GM19455 (cell line): ENCODE measurements around the gene INPP5D.
A peak's percentile ranks its signal among the peaks of the same experiment; 100 is the strongest.
"Not testable (repeated sequence)": the region's sequence is repeated elsewhere in the genome, so short reads cannot be mapped to it uniquely, and the experiment has no call there.

Source experiments
- ATAC-seq: cut with Tn5 transposase; IDR thresholded peaks from one replicate; pipeline ENCODE4 v1.9.1; 2021; ENCODE audit not compliant: unreplicated experiment

INPP5D gene

GRCh38 chr2:233051241-233052149 is 8.6 kb upstream of the INPP5D start:
- no peak for ATAC-seq

GRCh38 chr2:233052517-233052916 is 7.6 kb upstream of the INPP5D start:
- not testable (repeated sequence) for ATAC-seq

GRCh38 chr2:233053928-233054784 is 6.0 kb upstream of the INPP5D start:
- ATAC-seq = no peak

DNA sequence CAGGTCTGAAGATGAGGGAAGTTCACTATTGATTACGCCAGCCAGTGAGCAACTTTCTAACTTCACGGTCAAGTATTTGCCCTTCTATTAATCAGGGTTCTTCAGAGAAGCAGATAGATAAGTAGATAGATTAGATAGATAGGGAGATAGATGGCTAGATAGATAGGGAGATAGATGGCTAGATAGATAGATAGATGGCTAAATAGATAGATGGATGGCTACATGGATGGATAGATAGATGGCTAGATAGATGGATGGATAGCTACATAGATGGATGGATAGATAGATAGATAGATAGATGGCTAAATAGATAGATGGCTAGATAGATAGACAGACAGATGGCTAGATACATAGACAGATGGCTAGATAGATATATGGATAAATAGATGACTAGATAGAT is 4.8 kb upstream of the INPP5D start:
- no peak for ATAC-seq

- ATAC-seq = no peak
Measured at GRCh38 chr2:233056961-233057605, 3.1 kb upstream of the INPP5D start.

DNA sequence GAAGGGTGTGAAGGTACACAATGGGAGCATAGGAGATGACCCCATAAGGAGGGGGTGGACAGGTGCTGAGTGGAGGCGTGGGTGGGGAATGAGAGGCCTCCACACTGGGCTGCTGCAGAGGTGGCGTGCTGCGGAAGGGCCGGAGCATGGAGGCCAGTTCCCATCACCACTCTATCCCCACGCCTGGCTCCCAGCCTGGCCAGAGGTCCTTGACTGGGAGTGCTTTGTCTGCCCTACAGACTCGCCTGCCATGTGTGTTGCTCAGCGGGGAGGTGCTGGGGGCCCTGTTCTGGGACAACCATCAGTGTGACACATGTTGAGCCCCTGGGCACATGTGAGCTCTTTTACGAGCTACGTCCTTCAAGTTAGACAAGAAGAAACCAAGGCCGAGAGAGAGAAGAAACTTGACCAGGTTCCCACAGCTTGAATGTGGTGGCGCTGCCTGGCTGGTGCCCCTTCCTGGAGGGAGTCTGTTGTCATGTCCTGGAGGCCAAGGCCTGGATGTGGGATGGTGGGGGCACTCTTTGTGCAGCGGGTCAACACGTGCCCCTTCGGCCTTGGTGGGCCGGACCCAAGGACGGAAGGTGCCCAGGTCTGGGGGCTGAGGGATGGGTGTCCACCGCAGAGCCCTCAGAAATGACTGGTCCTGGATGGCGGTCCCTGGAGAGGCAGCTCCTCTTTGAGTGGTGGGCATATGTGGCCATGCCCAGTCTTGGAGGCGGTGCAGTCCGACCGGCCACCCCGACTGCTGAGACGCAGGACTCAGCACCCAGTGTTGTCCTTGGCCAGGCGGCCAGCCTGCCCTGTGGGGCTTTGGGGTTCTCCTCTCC is 1.2 kb upstream of the INPP5D start:
- no peak for ATAC-seq

- no peak for ATAC-seq
Measured at GRCh38 chr2:233059547-233059796, 670 bp upstream of the INPP5D start.

GRCh38 chr2:233060501-233060979 is 398 bp downstream of the INPP5D start:
- ATAC-seq = peak; percentile 2

- no peak for ATAC-seq
Measured at GRCh38 chr2:233060980-233061590, 943 bp downstream of the INPP5D start.

DNA sequence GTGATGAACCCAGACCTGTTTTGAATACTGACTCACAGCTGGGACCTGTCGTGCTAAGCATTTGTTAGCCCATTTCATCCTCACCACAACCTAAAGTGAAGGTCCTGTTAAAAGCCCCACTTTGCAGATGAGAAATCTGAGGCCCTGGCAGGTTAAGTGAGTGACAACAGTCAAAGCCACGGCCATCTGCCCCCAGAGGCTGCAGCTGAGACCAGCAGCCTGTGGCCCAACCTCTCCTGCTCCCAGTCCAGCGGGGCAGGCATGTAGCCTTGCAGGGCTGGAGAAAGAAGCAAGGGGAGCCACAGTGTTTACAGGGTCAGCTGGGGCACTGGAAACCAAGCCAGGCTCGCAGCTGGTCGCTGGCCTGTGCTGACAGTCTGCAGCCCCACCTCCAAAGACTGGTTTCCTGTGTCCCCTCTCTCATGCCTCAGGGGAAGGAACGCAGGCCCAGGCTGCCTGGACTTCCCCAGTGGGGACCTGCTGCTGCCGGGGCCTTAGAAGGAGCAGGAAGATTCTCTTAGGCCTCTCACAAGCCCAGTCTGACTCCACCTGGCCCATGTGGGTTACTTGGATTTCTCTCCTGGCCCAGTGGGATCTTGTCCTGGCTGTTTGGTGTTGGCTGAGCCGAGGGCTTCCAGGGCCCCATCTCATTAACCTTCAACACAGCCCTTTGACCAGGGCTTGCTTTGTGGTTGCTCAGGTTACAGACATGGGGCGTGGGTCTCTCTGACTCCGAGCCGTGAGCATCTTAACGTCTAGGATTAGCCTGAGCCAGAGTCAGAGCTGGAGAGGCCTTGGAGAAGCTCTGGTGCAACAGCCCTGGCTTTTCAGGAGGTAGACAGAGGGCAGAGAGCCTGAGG is 1.7 kb downstream of the INPP5D start:
- peak; percentile 30 for ATAC-seq

DNA sequence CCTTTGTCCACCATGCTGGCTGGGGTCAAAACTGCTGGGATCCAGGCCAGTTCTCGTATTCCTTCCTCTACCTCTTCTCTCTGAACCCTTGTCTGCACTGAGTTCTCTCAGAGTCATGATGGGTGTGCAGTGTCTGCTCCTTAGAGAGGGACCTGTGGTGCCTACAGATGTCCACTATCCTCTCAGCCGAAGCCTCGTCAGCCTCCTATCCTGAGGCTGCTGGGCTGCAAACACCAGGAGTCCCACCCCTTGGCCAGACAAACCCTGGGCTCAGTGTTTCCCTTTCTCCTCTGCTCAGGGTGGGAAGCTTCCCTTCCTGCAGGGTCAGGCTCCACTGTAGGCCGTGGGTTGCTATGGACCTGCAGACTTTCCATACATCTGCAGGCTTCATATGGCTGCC is 2.3 kb downstream of the INPP5D start:
- ATAC-seq = no peak

GRCh38 chr2:233062946-233063268 is 2.8 kb downstream of the INPP5D start:
- no peak for ATAC-seq

DNA sequence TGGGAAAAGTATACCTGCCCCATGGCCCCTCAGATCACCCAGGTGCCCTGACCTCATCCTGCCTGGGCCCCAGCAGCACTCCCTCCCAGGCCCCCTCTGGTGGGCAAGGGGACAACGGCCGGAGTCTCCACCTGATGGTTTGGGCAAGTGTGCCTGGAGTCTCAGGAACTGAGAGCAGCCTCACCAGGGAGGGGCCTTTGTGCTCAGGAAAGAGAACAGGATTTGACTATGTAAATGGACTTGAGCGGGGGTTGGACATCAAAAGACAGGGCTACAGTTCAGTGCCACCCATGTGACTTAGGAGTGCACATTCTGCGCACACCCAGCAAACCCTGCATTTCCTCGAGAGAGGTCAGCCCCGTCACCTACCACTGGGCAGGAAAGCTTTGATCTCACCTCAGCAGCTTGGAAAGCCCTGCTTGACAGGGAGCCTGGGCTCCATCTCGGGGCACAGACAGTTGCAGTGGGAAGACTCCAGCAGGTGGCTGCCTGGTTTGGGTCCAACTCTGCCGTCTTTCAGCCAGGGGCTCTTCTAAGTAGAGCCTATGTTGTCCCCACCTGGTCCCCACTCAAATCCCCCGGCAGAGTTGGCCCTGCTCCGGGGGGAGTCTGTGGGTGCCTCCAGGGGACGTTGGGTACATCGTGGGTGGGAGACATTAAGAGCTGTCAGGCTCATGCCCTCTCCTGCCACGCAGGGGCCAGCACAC is 3.3 kb downstream of the INPP5D start:
- peak; percentile 57 for ATAC-seq

DNA sequence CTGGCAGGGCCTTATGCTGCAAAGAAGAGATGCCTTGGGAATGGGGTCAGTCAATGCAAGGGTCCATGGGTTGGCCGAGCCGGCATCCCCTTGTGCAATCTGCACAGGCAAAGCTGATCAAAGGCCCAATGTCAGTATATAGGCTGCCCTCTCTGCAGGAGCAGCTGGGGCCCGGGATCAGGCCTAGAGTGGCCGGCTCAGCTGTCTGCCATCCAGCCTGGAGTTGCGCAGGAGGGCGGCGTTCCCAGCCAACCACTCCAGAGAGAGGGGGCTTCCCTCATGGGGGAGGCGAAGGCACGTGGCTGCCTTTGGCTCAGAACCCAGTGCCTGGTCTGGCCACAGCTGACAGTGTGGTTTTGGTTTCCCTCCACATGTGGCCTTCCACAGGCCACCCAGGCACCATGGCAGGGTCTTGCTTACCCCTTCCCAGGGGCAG is 3.9 kb downstream of the INPP5D start:
- no peak for ATAC-seq

DNA sequence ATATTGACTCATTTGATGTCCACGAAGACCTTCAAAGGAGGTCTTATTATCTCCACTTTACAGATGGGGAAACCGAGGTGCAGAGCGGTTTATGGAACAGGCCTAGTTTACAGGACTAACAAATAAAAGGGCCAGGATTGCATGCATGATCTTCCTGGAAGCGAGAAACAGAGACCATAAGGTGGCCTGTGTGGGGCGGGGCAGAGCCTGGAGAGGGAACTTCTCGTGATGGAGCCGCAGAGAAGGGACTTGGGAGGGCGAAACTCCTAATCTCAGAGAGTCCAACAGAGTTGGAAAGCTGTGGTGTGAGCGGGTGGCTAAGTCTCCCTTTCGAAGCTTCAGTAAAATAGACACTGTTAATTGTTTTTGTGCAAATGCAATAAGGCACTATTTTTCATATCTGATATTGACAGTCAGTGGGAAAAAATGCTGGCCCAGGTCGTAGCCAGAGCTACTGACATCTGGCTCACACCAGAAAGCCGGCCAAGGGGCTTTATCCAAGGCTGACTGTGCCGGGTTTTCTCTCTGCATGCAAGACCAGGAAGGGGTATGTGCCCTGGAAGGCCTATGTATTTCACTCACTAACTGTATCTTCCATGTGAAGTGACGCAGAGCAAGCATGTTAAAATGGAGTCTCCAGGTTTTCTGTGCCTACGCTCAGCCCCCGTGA is 4.5 kb downstream of the INPP5D start:
- ATAC-seq = no peak

GRCh38 chr2:233065200-233065589 is 5.1 kb downstream of the INPP5D start:
- ATAC-seq = not testable (repeated sequence)

DNA sequence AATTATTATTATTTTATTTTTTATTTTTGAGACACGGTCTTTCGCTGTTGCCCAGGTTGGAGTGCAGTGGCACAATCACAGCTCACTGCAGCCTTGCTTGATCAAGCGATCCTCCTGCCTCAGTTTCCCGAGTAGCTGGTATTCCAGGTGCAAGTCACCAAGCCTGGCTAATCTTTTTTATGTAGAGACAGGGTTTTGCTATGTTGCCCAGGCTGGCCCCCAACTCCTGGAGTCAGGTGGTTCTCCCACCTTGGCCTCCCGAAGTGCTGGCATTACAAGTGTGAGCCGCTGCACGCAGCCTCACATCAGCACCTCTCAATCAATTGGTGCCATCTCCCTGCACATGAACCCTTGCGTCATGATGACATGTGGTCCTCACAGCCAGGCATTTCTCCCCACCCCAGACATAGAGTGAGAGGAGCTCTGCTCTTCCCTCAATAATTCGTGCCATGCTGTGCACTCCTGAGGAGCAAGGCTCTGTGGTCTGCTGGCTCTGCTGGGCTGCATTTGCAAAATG is 5.9 kb downstream of the INPP5D start:
- no peak for ATAC-seq
